Measurements from ENCODE around the gene CROCC2. TPM values are rescaled to one million over a fixed set of nuclear protein-coding genes. Genes with fewer than 3 reads are reported as not detected.

The CROCC2 gene
- total RNA-seq, 2 experiments from 2014 or later = not detected

DNA sequence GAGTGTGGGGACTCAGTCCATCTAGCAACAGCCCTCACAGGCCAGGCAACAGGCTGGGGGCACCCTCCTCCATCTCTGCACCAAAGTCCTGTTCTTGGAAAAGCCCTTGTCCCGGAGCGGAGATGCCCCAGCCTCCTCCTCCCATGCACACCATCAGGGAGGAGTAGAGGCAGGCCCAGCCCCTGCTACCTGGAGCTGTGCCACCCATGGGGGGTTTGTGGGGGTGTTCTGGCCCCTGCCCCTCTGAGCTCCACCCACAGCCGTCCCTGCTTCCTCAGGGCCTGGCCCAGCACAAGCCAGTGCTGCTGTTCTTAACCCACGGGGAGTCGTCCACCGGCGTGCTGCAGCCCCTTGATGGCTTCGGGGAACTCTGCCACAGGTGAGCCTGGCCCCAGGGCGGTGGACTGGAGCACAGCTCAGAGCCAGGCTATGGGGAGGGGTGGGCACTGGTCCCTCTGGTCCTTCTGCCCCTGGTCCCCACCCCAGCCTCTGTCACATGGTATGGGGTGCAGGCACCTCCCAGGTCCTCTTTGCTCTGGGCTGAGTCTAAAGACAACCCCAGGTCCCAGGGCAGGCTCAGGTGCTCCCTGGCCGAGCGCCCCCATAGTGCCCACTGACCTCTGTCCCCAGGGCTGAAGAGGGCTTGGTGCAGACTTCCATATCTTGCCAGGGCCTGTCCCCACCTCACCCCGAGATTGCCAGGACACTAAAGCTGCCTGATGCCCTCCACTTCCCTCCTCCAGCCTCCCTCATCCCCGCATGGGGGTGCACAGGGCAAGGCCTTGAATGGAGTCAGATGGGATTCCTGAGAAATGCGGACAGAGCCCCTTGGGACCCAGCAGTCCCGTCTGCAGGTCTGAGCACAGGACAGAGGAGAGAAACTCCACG lies 34.8 kb upstream of the CROCC2 start:
- no peaks in the 10 kb centered on the region for H3K36me3 Mint-ChIP-seq (ENCODE audit: low read depth)
- ChIA-PET POLR2A (no interaction called here), CTCF (no interaction called here)
- no peak overlapping the region for H3K27ac Mint-ChIP-seq
- DNase-seq = no peak
- H3K4me3 Mint-ChIP-seq = no peak overlapping the region
- no peaks in the 10 kb centered on the region for H3K9me3 Mint-ChIP-seq
- no peaks in the 10 kb centered on the region for H3K27me3 Mint-ChIP-seq
- H3K4me1 Mint-ChIP-seq = no peaks in the 10 kb centered on the region

DNA sequence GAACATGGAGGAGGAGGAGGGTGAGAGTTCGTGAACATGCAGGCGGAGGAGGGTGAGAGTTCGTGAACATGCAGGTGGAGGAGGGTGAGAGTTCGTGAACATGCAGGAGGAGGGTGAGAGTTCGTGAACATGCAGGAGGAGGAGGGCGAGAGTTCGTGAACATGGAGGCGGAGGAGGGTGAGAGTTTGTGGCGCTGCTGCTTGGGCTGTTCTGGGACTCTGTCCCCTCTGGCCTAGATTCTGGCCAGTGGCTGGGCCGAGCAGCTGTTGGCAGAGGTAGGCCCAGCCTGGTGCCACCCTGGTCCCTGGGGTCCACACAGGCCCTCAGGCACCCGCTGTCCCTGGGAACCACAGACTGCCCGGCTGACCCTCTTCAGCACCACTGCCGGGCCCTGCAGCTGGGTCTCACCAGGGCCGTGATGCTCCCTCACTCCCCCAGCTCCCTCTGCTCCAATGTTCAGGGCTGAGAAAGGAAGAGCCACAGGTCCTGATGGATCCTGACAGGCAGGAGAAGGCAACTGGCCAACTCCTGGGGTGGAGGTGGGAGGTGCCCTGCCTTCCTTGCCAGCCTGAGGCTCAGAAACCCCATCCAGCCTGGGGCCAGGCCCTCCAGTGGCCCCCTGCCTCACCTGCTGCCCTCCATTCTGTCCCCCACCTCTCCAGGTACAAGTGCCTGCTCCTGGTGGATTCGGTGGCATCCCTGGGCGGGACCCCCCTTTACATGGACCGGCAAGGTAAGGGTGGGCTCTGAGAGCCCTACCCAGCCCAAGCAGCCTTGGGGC lies 33.6 kb upstream of the CROCC2 start:
- Mint-ChIP-seq H3K4me3 (no peak overlapping the region), H3K36me3 (ENCODE audit: low read depth) (no peaks in the 10 kb centered on the region), H3K4me1 (no peaks in the 10 kb centered on the region), H3K27ac (no peak overlapping the region), H3K27me3 (no peaks in the 10 kb centered on the region), H3K9me3 (no peaks in the 10 kb centered on the region)
- POLR2A ChIA-PET = no interaction called here
- no peak for DNase-seq
- CTCF ChIA-PET = interaction anchor here (0.8 kb wide), 1 partner anchor 11 kb away, joined by 3 read pairs; no protein-coding TSS in a partner anchor

DNA sequence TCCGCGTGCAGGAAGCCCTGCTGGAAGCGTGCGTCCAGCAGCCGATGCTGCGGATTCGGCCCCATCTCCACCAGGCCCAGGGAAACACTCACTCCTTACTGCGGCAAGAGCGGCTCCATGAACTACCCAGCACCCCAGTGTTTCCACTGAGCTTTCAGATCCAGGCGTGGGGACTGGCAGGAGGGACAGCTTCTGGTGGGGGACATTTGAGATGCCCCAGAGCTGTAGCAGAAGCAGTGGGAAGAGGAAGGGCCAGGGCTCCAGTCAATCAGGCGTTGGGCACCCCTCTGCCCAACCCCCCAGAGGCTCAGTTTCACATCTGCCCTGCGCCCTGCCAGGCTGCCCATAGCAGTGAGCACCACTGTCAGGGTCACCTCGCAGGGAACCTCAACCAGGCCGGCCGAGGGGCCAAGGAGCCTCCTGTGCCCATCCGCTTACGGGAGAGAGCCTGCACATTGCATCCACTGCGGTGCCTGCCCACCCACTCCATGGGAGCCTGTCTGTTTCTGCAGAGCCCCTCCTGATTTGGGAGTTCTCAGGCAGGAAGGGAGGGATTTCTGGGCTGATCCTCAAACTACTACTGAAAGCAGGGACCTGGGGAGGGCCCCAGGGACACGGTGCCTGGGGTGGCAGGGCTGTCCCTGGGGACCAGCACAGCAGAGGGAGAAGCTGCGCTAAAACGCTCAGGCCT lies 32.9 kb upstream of the CROCC2 start:
- Mint-ChIP-seq H3K4me1 (no peaks in the 10 kb centered on the region), H3K4me3 (no peak overlapping the region), H3K27ac (no peak overlapping the region), H3K9me3 (no peaks in the 10 kb centered on the region), H3K27me3 (no peaks in the 10 kb centered on the region), H3K36me3 (ENCODE audit: low read depth) (no peaks in the 10 kb centered on the region)
- ChIA-PET CTCF (interaction anchor here (1.1 kb wide), 1 partner anchor 9 kb away, joined by 3 read pairs; no protein-coding TSS in a partner anchor), POLR2A (no interaction called here)
- DNase-seq = no peak

DNA sequence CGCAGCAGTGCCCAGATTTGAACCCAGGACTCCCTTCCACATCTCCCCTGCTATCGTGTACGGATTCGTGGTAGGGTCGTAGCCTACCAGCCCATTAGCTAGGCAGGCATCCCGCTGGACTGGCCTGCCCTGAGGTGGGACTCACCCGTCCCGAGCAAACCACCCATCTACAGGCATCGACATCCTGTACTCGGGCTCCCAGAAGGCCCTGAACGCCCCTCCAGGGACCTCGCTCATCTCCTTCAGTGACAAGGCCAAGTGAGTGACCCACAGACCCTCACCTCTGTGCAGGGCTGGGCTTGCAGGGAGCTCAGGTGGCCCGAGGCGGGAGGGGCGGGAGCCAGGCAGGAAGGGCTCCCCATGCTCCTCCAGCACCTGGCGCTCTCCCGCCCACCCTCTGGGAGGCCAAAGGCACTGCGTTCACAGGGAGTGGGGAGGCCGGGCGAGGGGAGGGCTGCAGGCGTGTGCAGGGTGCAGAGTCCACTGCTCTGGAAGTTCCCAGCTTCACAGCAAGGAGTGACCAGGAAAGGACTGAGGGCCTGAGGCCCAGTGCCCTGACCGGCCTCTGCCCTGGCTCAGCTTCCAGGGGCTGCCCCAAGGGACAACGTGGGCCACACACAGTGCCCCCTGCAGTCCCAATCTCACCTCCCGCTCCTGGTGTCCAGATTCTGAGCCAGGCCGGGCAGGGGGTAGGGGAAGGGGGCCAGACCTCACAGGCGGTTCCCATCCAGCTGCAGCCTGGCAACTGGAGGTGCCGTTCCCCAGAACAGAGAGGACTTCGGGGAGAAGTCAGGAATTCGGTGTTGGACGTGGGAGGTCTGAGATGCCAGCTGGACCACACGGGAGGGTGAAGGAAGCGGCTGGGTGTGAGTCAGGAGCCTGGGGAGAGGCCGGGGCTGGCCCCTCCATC lies 32.1 kb upstream of the CROCC2 start:
- H3K4me1 Mint-ChIP-seq = no peaks in the 10 kb centered on the region
- H3K4me3 Mint-ChIP-seq = no peak overlapping the region
- H3K36me3 Mint-ChIP-seq (ENCODE audit: low read depth) = no peaks in the 10 kb centered on the region
- ChIA-PET POLR2A (no interaction called here), CTCF (interaction anchor here (1.1 kb wide), 1 partner anchor 8 kb away, joined by 3 read pairs; no protein-coding TSS in a partner anchor)
- no peak overlapping the region for H3K27ac Mint-ChIP-seq
- no peak for DNase-seq
- no peaks in the 10 kb centered on the region for H3K27me3 Mint-ChIP-seq
- no peaks in the 10 kb centered on the region for H3K9me3 Mint-ChIP-seq

DNA sequence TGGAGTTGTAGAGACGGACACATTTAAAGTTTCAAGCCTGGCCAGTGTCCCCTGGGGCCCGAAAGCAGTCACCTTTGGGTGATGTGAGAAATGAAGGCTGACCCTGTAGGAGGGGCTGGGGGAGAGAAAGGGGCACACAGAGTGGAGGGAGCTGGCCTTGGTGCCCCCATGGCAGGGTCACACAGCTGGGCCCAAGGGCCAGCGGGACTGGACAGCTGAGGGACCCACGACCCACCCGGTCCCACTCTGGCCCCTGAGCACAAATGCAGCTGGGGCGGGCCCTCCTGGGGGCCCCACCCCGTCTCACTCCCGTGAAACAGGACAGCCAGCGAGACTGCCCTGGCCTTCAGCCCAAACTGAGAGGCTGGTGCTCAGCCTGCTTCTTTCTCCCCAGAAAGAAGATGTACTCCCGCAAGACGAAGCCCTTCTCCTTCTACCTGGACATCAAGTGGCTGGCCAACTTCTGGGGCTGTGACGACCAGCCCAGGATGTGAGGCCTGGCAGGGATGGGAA lies 31.4 kb upstream of the CROCC2 start:
- Mint-ChIP-seq H3K4me3 (no peak overlapping the region), H3K4me1 (no peaks in the 10 kb centered on the region), H3K27ac (no peak overlapping the region), H3K27me3 (no peaks in the 10 kb centered on the region), H3K9me3 (no peaks in the 10 kb centered on the region), H3K36me3 (ENCODE audit: low read depth) (no peaks in the 10 kb centered on the region)
- ChIA-PET CTCF (no interaction called here), POLR2A (no interaction called here)
- DNase-seq = no peak

DNA sequence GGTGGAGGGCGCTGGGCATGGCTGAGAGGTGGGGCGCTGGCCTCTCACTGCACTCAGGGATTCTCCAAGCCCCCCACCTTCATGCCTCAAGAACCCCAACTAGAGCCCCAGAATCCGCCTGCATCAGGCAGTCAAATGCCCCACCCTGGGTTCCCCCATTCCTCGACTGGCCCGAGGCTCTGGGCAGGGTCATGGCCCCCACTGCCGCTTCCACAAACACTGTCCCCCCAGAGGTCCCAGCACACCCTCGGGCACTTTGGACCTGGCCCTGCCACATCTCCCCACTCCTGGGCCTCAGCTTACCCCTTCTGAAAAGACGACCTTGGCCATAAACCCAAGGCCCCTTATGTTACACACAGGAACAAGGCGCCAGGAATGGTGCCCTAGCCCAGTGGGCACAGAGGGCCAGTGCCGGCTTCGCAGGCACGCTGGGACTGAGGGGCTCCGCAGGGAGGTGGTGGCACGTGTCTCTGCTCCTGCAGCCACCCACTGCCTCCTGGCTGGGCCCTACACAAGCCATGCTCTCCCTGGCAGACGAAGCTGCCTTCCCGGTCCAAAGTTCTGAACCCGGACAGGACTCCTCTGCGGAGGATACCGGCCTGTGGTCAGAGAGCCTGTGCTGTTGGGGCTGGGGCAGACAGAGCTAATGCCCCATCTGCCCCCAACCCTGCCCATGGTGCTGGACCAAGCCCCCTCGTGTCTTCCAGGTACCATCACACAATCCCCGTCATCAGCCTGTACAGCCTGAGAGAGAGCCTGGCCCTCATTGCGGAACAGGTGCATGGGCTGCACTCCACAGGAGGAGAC lies 30.7 kb upstream of the CROCC2 start:
- POLR2A ChIA-PET = no interaction called here

DNA sequence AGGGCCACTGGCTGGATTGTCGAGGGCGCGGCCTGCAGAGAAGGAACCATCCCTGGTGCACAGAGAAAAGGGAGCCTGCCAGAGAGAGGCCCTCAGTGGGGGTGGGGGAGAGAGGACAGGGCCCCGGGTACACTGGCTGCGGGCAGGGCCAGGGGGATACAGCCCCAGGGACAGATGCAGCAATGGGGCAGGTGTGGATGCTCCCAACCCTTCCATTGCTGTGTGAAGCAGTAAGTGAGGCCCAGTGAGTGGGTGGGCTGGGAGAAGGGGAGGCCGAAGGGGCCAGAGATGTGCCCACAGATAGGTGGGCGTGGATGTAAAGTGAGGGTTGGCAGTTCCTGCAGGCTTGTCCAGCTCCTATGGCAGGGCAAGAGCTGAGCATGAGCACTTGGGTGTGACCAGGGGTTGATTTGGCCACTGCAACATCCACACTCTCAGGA lies 30.1 kb upstream of the CROCC2 start:
- Mint-ChIP-seq H3K27ac (no peak overlapping the region), H3K4me1 (no peaks in the 10 kb centered on the region), H3K9me3 (no peaks in the 10 kb centered on the region), H3K4me3 (no peak overlapping the region), H3K36me3 (ENCODE audit: low read depth) (no peaks in the 10 kb centered on the region), H3K27me3 (peaks cover under 1% of the 10 kb centered on the region)
- ChIA-PET POLR2A (no interaction called here), CTCF (no interaction called here)
- no peak for DNase-seq

More for the DNA sequence above, 30.7 kb upstream of the CROCC2 start:
- Mint-ChIP-seq H3K27ac (no peak overlapping the region), H3K27me3 (no peaks in the 10 kb centered on the region), H3K4me3 (no peak overlapping the region), H3K9me3 (no peaks in the 10 kb centered on the region), H3K4me1 (no peaks in the 10 kb centered on the region), H3K36me3 (ENCODE audit: low read depth) (no peaks in the 10 kb centered on the region)
- CTCF ChIA-PET = no interaction called here
- DNase-seq = no peak

DNA sequence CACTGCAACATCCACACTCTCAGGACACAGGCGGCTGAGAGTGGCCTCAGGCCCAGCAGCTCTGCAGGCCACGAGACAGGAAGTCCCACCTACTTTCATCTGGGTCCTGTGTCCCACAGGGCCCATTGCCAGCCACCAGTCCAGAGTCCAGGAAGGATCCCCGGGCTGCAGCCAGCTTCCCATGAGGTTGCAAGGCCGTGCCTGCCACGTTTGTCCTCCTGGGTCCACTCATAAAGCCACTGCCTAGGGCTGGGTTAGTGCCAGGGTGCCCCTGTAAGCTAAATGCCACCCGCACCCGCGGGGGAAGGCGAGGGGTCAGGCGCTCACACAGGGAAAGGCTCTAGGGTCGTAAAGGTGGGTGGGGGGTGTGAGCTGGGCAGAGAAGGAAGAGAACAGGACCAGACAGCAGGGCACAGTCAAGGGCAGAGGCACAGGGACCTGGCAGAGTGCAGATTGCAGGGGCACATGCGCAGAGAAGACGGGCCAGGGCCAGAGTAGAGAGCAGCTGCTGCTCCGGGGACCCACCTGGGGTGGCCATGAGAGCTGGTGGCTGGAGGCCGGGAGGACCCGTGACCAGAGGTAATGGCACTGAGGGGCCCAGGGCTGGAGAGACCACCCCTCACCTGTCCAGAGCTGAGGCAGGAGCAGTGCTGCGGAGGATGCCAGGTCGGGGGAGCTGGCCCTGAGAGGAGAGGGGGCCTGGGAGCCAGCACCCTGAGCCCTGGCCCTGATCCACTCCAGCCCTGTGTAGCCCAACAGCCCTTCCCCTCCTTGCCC lies 29.5 kb upstream of the CROCC2 start:
- Mint-ChIP-seq H3K27ac (no peak overlapping the region), H3K9me3 (no peaks in the 10 kb centered on the region), H3K27me3 (peaks cover 3% of the 10 kb centered on the region), H3K4me3 (no peak overlapping the region), H3K36me3 (ENCODE audit: low read depth) (no peaks in the 10 kb centered on the region), H3K4me1 (no peaks in the 10 kb centered on the region)
- POLR2A ChIA-PET = no interaction called here
- DNase-seq = no peak
- CTCF ChIA-PET = no interaction called here

DNA sequence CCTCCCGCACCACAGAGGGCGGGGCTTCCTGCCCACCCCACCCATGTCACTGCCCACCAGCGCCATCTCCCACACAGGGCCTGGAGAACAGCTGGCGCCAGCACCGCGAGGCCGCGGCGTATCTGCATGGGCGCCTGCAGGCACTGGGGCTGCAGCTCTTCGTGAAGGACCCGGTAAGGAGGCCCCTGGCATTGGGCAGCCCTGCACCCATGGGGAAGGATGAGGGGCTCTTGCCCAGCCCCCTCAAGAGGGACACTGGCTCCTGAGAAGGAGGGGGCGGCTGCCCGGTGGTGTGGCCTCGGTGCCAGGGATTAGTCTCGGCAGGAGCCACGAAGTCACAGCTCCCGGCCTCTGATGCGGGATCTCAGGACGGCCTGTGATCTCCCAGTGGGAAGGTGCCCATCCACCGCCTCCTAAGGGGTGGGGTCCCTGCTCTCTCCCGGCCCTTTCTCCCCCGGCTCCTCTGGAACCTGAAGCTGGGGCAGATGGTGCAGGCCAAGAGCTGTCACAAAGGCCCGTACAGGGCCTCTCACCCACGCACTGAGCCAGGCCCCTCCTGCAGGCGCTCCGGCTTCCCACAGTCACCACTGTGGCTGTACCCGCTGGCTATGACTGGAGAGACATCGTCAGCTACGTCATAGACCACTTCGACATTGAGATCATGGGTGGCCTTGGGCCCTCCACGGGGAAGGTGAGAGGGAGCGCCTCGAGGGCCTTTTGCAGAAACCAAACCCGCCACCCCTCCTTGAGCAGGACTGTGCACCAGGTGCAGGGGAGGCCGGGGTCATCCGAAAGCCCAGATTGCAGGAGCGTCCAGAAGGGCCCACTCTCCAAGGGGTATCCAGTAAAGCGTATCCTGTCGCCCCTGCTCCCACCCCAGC lies 28.4 kb upstream of the CROCC2 start:
- POLR2A ChIA-PET = no interaction called here
- H3K4me3 Mint-ChIP-seq = no peak overlapping the region
- no peaks in the 10 kb centered on the region for H3K4me1 Mint-ChIP-seq
- no peaks in the 10 kb centered on the region for H3K9me3 Mint-ChIP-seq
- H3K36me3 Mint-ChIP-seq (ENCODE audit: low read depth) = no peaks in the 10 kb centered on the region
- peaks cover 7% of the 10 kb centered on the region for H3K27me3 Mint-ChIP-seq
- no peak for DNase-seq
- CTCF ChIA-PET = interaction anchor here (0.6 kb wide), 1 partner anchor 713 kb away, joined by 4 read pairs; no protein-coding TSS in a partner anchor
- no peak overlapping the region for H3K27ac Mint-ChIP-seq

DNA sequence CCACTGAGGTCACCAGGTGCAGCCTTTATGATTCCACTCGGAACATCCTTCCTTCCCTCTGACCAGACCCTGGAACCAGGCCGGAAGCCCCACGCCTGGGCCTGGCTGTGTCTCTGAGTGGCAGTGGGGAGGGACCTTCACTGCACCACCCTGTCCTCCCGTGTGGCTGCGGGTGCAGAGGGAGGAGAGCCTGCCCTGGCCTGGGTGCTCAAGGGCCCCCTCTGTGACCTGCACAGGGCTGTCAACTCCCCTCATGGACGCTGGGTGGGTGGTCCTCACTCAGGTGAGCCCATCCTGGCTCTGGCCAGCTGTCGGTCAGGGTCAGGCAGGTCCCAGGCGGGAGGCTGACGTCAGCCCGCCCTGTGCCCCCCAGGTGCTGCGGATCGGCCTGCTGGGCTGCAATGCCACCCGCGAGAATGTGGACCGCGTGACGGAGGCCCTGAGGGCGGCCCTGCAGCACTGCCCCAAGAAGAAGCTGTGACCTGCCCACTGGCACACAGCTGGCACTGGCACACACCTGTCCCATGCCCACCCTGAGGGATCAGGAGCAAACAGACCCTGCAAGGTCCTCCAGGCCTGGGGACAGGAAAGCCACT lies 27.7 kb upstream of the CROCC2 start:
- no peak for DNase-seq
- no peaks in the 10 kb centered on the region for H3K9me3 Mint-ChIP-seq
- H3K4me3 Mint-ChIP-seq = no peak overlapping the region
- no peaks in the 10 kb centered on the region for H3K4me1 Mint-ChIP-seq
- H3K27me3 Mint-ChIP-seq = peaks cover 7% of the 10 kb centered on the region
- ChIA-PET POLR2A (no interaction called here), CTCF (interaction anchor here (0.6 kb wide), 1 partner anchor 713 kb away, joined by 4 read pairs; no protein-coding TSS in a partner anchor)
- no peaks in the 10 kb centered on the region for H3K36me3 Mint-ChIP-seq (ENCODE audit: low read depth)
- H3K27ac Mint-ChIP-seq = no peak overlapping the region

Data from activated CD4-positive, alpha-beta T cell treated with anti-CD3 and anti-CD28 coated beads, Interleukin-2, amount 10 ng/mL, durations not matched to agents 7 days and 5 days (primary cell).